Prostate gland (tissue), 2 donors: Measurements from ENCODE around the gene ILDR2. TPM values are rescaled to one million over a fixed set of nuclear protein-coding genes. Genes with fewer than 3 reads are reported as not detected.

Experiments used
- DNase-seq: peaks from one replicate; pipeline ENCODE4 v3.0.0-alpha.2; 2019; ENCODE audit warnings: low spot score
- H3K27ac ChIP-seq, 2 donors: fragments of 200-600 bp; sonication (generic); 2 replicates each; pipeline ENCODE4 v1.5.1; 2017 to 2019
- H3K27me3 ChIP-seq: fragments of 200-600 bp; sonication (generic); replicated peaks from 2 replicates; pipeline ENCODE4 v1.5.1; 2019; ENCODE audit not compliant: insufficient read depth
- H3K36me3 ChIP-seq, 2 donors: fragments of 200-600 bp; sonication (generic); 1 replicate in 1 of 2; 2 replicates in 1 of 2; pipeline versions ENCODE4 v1.5.1 to v1.8.1; 2017 to 2019
- H3K4me1 ChIP-seq: fragments of 200-600 bp; sonication (generic); replicated peaks from 2 replicates; pipeline ENCODE4 v1.5.1; 2019
- H3K4me3 ChIP-seq, 2 donors: fragments of 200-600 bp; sonication (generic); 2 replicates each; pipeline ENCODE4 v1.5.1; 2017 to 2019
- H3K9me3 ChIP-seq: fragments of 200-600 bp; sonication (generic); 2 replicates; pipeline ENCODE4 v1.5.1; 2017
- CTCF ChIP-seq, 4 experiments: fragments of 200-600 bp in 2 of 4; fragments of 450-650 bp in 2 of 4; sonication (generic) in 2 of 4; IDR thresholded peaks; 1 replicate in 3 of 4; 2 replicates in 1 of 4; pipeline ENCODE4 v1.5.1; 2016 to 2019; ENCODE audit warnings: antibody characterized with exemption in 4 of 4, mild to moderate bottlenecking in 2 of 4, moderate library complexity in 2 of 4
- POLR2A ChIP-seq: fragments of 450-650 bp; IDR thresholded peaks from one replicate; pipeline ENCODE4 v1.6.1; 2016; ENCODE audit warnings: antibody characterized with exemption, mild to moderate bottlenecking
- POLR2AphosphoS5 ChIP-seq: sonication (generic); formaldehyde crosslinking; IDR thresholded peaks from one replicate; pipeline ENCODE4 v1.6.1; 2017; ENCODE audit warnings: antibody characterized with exemption
- WGBS: methylation state at CpG from one replicate; pipeline ENCODE4 v1.1.5; 2018; 5-methylcytosine and 5-hydroxymethylcytosine counted together
- intact Hi-C: fragments of 100-400 bp; cut with DNase I; formaldehyde crosslinking; loops from one replicate; pipeline ENCODE4 v1.14.2; 2022
- small RNA-seq, 2 donors: library from RNA; depleted of rRNA; stranded (forward); fragments of <200 nt; gene quantifications; one replicate each; pipeline ENCODE3, GENCODE V24; 2016
- total RNA-seq, 2 donors: library from RNA; depleted of rRNA; stranded (reverse); fragments of >200 nt; gene quantifications; one replicate each; pipeline ENCODE4 v1.1.0, GENCODE V29; 2016

The ILDR2 gene
- total RNA-seq, 2 donors from 2014 or later = 3.2 to 175 TPM

- intact Hi-C loops = no loop called here
- Histone ChIP-seq H3K36me3 (no peaks in the 10 kb centered on the region), H3K9me3 (no peaks in the 10 kb centered on the region), H3K4me1 (no peaks in the 10 kb centered on the region), H3K27ac (peak overlapping the region; percentile 11 to 62), H3K4me3 (no peak overlapping the region), H3K27me3 (no peaks in the 10 kb centered on the region)
- TF ChIP-seq POLR2A (no peak), POLR2AphosphoS5 (no peak), CTCF (IDR thresholded peaks at IDR 0.05) (no peak)
- no peak for DNase-seq
- 75% methylated on average over 7 of the region's 7 CpGs for WGBS
Measured at GRCh38 chr1:166858726-166859419, 116.5 kb downstream of the ILDR2 start.

Small RNA genes lying within 50 kb of the gene (small RNA-seq; reads per million reads assigned to genes)
- 3.3 to 48.5 reads per million in 2 donors for gene RNA5SP65

Other genes with a start within 250 kb of the ILDR2 start
- 10 to 100 TPM; 22.3 to 34.9 TPM for gene POGK, start 136.1 kb downstream of the ILDR2 start, total RNA-seq
- 10 to 100 TPM; 14.2 to 19.5 TPM for gene TADA1, start 99.3 kb downstream of the ILDR2 start, total RNA-seq
- 10 to 100 TPM in 1 of 2 donors, under 1 TPM in 1; 0.32 to 32.7 TPM for gene MAEL, start 13.7 kb upstream of the ILDR2 start, total RNA-seq
- not detected for gene GPA33, start 114.8 kb upstream of the ILDR2 start, total RNA-seq
- gene STYXL2, start 118.5 kb upstream of the ILDR2 start, total RNA-seq = 1 to 10 TPM in 1 of 2 donors, under 1 TPM in 1; 0.34 to 1.5 TPM
- gene POU2F1, start 245.3 kb upstream of the ILDR2 start, total RNA-seq = 10 to 100 TPM; 10.9 to 26.6 TPM